Measurements from ENCODE around the gene C8G. TPM values are rescaled to one million over a fixed set of nuclear protein-coding genes. Genes with fewer than 3 reads are reported as not detected.

C8G gene
- total and polyA plus RNA-seq, 4 donors: 0.90 to 3.1 (median 1.4) TPM

GRCh38 chr9:136978073-136978864, 33.2 kb downstream of the C8G start:
- WGBS, 2 donors: 2 to 4% methylated on average over 60 to 78 of the region's 78 CpGs
- Histone ChIP-seq H3K27ac (ENCODE audit: low read depth in 1 of 2, low read length in 2 of 2) (no peak overlapping the region), H3K36me3 (ENCODE audit: control insufficient read depth in 1 of 2, insufficient read depth in 2 of 2, low read length in 1 of 2) (no peaks in the 10 kb centered on the region), H3K4me3 (ENCODE audit: low read length in 2 of 2) (peak overlapping the region in 1 of 2 donors; percentile 18), H3K27me3 (ENCODE audit: control insufficient read depth in 1 of 2, insufficient read depth in 2 of 2, low read length in 1 of 2) (no peaks in the 10 kb centered on the region), H3K9me3 (ENCODE audit: control insufficient read depth, low read length) (no peaks in the 10 kb centered on the region), H3K4me1 (ENCODE audit: control insufficient read depth in 1 of 2, insufficient read depth in 2 of 2, low read length in 2 of 2) (no peaks in the 10 kb centered on the region)
- intact Hi-C loops (cut with DNase I): no loop called here
- DNase-seq (peak; percentile 80 to 91), ATAC-seq (ENCODE audit: low FRiP score) (peak; percentile 76)

GRCh38 chr9:136978865-136979544, 34.0 kb downstream of the C8G start:
- 59 to 72% methylated on average over 24 to 41 of the region's 41 CpGs for WGBS, 2 donors
- ATAC-seq (ENCODE audit: low FRiP score) (no peak), DNase-seq (peak in 1 of 2 donors; percentile 87)
- no peaks in the 10 kb centered on the region for H3K9me3 ChIP-seq (ENCODE audit: control insufficient read depth, low read length)
- no peaks in the 10 kb centered on the region for H3K27me3 ChIP-seq (ENCODE audit: control insufficient read depth in 1 of 2, insufficient read depth in 2 of 2, low read length in 1 of 2)
- no peaks in the 10 kb centered on the region for H3K4me1 ChIP-seq (ENCODE audit: control insufficient read depth in 1 of 2, insufficient read depth in 2 of 2, low read length in 2 of 2)
- H3K36me3 ChIP-seq (ENCODE audit: control insufficient read depth in 1 of 2, insufficient read depth in 2 of 2, low read length in 1 of 2): no peaks in the 10 kb centered on the region
- no peak overlapping the region for H3K4me3 ChIP-seq (ENCODE audit: low read length in 2 of 2)
- intact Hi-C loops (cut with DNase I): no loop called here
- H3K27ac ChIP-seq (ENCODE audit: low read depth in 1 of 2, low read length in 2 of 2): no peak overlapping the region

- no peak overlapping the region for H3K27ac ChIP-seq (ENCODE audit: low read depth in 1 of 2, low read length in 2 of 2)
- H3K4me1 ChIP-seq (ENCODE audit: control insufficient read depth in 1 of 2, insufficient read depth in 2 of 2, low read length in 2 of 2): no peaks in the 10 kb centered on the region
- DNase-seq: no peak
- H3K27me3 ChIP-seq (ENCODE audit: control insufficient read depth in 1 of 2, insufficient read depth in 2 of 2, low read length in 1 of 2): no peaks in the 10 kb centered on the region
- ATAC-seq (ENCODE audit: low FRiP score): no peak
- 91 to 92% methylated on average over 23 to 26 of the region's 26 CpGs for WGBS, 2 donors
- intact Hi-C loops (cut with DNase I): no loop called here
- no peak overlapping the region for H3K4me3 ChIP-seq (ENCODE audit: low read length in 2 of 2)
- H3K36me3 ChIP-seq (ENCODE audit: control insufficient read depth in 1 of 2, insufficient read depth in 2 of 2, low read length in 1 of 2): no peaks in the 10 kb centered on the region
- no peaks in the 10 kb centered on the region for H3K9me3 ChIP-seq (ENCODE audit: control insufficient read depth, low read length)
These were observed 34.9 kb downstream of the C8G start for GRCh38 chr9:136979769-136980587.

GRCh38 chr9:136980669-136981478, 35.8 kb downstream of the C8G start:
- H3K9me3 ChIP-seq (ENCODE audit: control insufficient read depth, low read length): no peaks in the 10 kb centered on the region
- no peaks in the 10 kb centered on the region for H3K4me1 ChIP-seq (ENCODE audit: control insufficient read depth in 1 of 2, insufficient read depth in 2 of 2, low read length in 2 of 2)
- H3K4me3 ChIP-seq (ENCODE audit: low read length in 2 of 2): no peak overlapping the region
- H3K27ac ChIP-seq (ENCODE audit: low read depth in 1 of 2, low read length in 2 of 2): no peak overlapping the region
- H3K36me3 ChIP-seq (ENCODE audit: control insufficient read depth in 1 of 2, insufficient read depth in 2 of 2, low read length in 1 of 2): no peaks in the 10 kb centered on the region
- no peak for ATAC-seq (ENCODE audit: low FRiP score)
- DNase-seq: no peak
- H3K27me3 ChIP-seq (ENCODE audit: control insufficient read depth in 1 of 2, insufficient read depth in 2 of 2, low read length in 1 of 2): no peaks in the 10 kb centered on the region
- 94 to 97% methylated on average over 16 of the region's 16 CpGs for WGBS, 2 donors
- intact Hi-C loops (cut with DNase I): no loop called here

GRCh38 chr9:136981588-136982231, 36.7 kb downstream of the C8G start:
- no peaks in the 10 kb centered on the region for H3K9me3 ChIP-seq (ENCODE audit: control insufficient read depth, low read length)
- intact Hi-C loops (cut with DNase I): no loop called here
- H3K27me3 ChIP-seq (ENCODE audit: control insufficient read depth in 1 of 2, insufficient read depth in 2 of 2, low read length in 1 of 2): no peaks in the 10 kb centered on the region
- H3K4me1 ChIP-seq (ENCODE audit: control insufficient read depth in 1 of 2, insufficient read depth in 2 of 2, low read length in 2 of 2): no peaks in the 10 kb centered on the region
- H3K4me3 ChIP-seq (ENCODE audit: low read length in 2 of 2): no peak overlapping the region
- DNase-seq (no peak), ATAC-seq (ENCODE audit: low FRiP score) (no peak)
- 76 to 77% methylated on average over 17 of the region's 17 CpGs for WGBS, 2 donors
- no peaks in the 10 kb centered on the region for H3K36me3 ChIP-seq (ENCODE audit: control insufficient read depth in 1 of 2, insufficient read depth in 2 of 2, low read length in 1 of 2)
- H3K27ac ChIP-seq (ENCODE audit: low read depth in 1 of 2, low read length in 2 of 2): no peak overlapping the region

GRCh38 chr9:136982232-136983051, 37.4 kb downstream of the C8G start, which contains the start of gene LCNL1:
Gene LCNL1 (plus strand): TSS chr9:136982993. CDS start chr9:136983587, 594 bp downstream.
- Histone ChIP-seq H3K27ac (ENCODE audit: low read depth in 1 of 2, low read length in 2 of 2) (no peak within 1 kb of the TSS), H3K4me3 (ENCODE audit: low read length in 2 of 2) (no peak within 1 kb of the TSS), H3K36me3 (ENCODE audit: control insufficient read depth in 1 of 2, insufficient read depth in 2 of 2, low read length in 1 of 2) (no peaks in the 10 kb centered on the region), H3K9me3 (ENCODE audit: control insufficient read depth, low read length) (no peaks in the 10 kb centered on the region), H3K27me3 (ENCODE audit: control insufficient read depth in 1 of 2, insufficient read depth in 2 of 2, low read length in 1 of 2) (no peaks in the 10 kb centered on the region), H3K4me1 (ENCODE audit: control insufficient read depth in 1 of 2, insufficient read depth in 2 of 2, low read length in 2 of 2) (no peaks in the 10 kb centered on the region)
- intact Hi-C loops (cut with DNase I): no loop called here
- DNase-seq: no peak
- 88% methylated on average over 18 of the region's 18 CpGs for WGBS, 2 donors
- no peak for ATAC-seq (ENCODE audit: low FRiP score)

- intact Hi-C loops (cut with DNase I): no loop called here
- Histone ChIP-seq H3K27ac (ENCODE audit: low read depth in 1 of 2, low read length in 2 of 2) (no peak overlapping the region), H3K9me3 (ENCODE audit: control insufficient read depth, low read length) (no peaks in the 10 kb centered on the region), H3K4me3 (ENCODE audit: low read length in 2 of 2) (no peak overlapping the region), H3K4me1 (ENCODE audit: control insufficient read depth in 1 of 2, insufficient read depth in 2 of 2, low read length in 2 of 2) (no peaks in the 10 kb centered on the region), H3K36me3 (ENCODE audit: control insufficient read depth in 1 of 2, insufficient read depth in 2 of 2, low read length in 1 of 2) (no peaks in the 10 kb centered on the region), H3K27me3 (ENCODE audit: control insufficient read depth in 1 of 2, insufficient read depth in 2 of 2, low read length in 1 of 2) (no peaks in the 10 kb centered on the region)
- ATAC-seq (ENCODE audit: low FRiP score): no peak
- WGBS, 2 donors: 91 to 92% methylated on average over 9 of the region's 9 CpGs
- no peak for DNase-seq
These were observed 38.1 kb downstream of the C8G start for GRCh38 chr9:136983167-136983566.
